DMS153 treated with DMSO at 0.1 percent for 48 hours (cell line): ENCODE data around the gene ACER2.
"Not testable (repeated sequence)": the region's sequence is repeated elsewhere in the genome, so short reads cannot be mapped to it uniquely, and the experiment has no call there.

Experiments
- DNase-seq: peaks from one replicate; lab custom pipeline; 2025; ENCODE audit not compliant: unreplicated experiment; lab: John Stamatoyannopoulos, UW

ACER2 gene

GRCh38 chr9:19408316-19408692 is 505 bp upstream of the ACER2 start:
- no peak for DNase-seq

DNA sequence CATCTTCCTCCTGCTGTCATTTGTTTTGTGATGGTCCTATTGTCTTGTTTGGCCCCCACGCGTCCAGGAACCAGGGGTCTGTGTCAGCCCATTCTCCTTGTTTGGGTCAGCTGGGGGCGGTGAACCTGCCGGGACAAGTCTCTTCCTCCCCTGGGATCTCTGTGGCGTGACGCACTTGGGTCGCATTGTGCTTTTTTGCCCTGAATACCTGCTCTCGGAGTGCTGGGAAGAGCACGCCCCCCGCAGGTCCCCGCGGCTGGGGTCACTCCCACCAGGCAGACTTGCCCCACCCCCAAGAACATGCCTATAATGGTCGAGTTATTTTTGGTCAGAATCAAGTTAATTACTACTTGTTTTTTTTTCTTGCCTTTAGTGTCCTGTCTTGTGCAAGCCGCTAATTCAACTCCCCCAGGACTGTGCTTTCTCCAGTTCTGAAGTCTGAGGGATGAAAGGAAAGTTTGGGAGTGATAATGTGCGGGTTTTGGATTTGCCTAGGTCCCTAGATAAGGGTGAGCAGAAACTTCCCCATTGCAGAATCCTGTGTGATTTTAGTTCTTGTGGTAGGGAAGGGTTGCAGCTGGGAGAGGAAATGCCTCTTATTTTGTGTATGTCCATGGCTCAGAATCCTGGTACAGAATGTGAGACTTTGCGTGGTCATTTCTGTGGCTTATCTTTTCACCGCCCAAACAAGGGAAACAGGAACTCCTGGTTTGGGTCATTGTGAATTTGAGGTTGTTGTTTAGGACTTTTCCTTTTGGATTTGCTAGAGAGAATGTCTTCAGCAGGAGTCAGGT is 789 bp downstream of the ACER2 start:
- no peak for DNase-seq

DNA sequence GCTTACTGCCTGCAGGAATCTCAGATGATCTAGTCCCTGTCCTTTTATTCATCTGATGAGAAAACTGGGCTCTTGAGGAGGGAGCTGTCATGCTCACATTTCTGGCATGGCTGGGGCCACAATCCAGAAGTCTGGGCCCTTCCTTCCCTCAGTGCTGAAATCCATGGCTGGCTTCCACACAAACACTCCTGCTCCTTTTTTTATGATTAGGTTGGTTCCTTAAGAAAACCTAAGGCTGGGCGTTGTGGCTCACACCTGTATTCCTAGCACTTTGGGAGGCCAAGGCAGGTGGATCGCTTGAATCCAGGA is 1.3 kb downstream of the ACER2 start:
- DNase-seq, result no peak

DNA sequence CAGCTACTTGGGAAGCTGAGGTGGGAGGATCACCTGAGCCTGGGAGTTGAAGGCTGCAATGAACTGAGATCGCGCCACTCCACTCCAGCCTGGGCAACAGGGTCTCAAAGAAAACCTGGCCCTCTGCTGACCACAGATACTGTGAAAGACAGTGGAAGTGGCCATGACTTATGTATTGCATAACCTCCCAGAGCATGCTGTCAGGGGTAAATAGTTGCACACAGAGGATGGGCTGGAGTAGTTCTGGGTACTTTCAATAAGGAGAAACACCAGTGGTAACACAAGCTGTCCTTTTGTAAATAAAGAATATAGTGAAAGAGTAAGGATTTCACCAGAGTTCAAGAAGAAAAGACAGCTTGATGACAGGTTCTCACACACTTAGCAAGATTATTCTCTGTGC is 1.8 kb downstream of the ACER2 start:
- DNase-seq, result no peak

- DNase-seq, result no peak
Measured at GRCh38 chr9:19411316-19411715, 2.5 kb downstream of the ACER2 start.

DNA sequence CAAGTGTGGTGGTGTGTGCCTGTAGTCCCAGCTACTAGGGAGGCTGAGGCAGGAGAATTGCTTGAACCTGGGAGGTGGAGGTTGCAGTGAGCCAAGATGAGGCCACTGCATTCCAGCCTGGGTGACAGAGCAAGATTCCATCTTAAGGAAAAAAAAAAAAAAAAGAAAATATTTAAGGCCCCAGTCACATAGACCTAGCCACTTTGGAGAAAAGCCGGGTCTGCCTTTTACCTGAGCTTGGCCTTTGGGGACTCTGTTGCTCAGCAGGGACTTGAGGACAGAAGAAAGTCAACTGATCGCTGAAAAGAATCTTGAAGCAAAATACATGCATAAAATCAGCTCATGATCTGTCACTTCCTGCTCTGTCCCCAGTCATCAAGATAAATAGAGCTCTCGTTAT is 4.6 kb downstream of the ACER2 start:
- DNase-seq, result not testable (repeated sequence)

- no peak for DNase-seq
Measured at GRCh38 chr9:19416143-19416542, 7.3 kb downstream of the ACER2 start.

DNA sequence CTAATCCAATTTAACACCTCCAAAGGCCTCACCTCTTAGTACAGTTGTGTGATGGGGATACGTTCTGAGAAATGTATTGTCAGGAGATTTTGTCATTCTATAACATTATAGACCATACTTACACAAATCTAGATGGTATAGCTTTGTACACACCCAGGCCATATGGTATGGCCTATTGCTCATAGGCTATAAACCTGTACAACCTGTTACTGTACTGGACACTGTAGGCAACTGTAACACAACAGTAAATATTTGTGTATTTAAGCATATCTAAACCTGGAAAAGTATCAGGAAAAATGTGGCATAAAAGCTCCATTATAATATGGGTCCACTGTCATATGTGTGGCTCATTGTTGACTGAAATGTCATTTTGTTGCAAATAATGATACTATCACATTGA is 12.1 kb downstream of the ACER2 start:
- no peak for DNase-seq

- DNase-seq, result no peak
Measured at GRCh38 chr9:19423163-19423562, 14.4 kb downstream of the ACER2 start.

GRCh38 chr9:19424176-19424779 is 15.5 kb downstream of the ACER2 start:
- no peak for DNase-seq

- DNase-seq, result no peak
Measured at GRCh38 chr9:19429595-19429994, 20.8 kb downstream of the ACER2 start.

GRCh38 chr9:19430201-19430760 is 21.5 kb downstream of the ACER2 start:
- DNase-seq, result no peak

DNA sequence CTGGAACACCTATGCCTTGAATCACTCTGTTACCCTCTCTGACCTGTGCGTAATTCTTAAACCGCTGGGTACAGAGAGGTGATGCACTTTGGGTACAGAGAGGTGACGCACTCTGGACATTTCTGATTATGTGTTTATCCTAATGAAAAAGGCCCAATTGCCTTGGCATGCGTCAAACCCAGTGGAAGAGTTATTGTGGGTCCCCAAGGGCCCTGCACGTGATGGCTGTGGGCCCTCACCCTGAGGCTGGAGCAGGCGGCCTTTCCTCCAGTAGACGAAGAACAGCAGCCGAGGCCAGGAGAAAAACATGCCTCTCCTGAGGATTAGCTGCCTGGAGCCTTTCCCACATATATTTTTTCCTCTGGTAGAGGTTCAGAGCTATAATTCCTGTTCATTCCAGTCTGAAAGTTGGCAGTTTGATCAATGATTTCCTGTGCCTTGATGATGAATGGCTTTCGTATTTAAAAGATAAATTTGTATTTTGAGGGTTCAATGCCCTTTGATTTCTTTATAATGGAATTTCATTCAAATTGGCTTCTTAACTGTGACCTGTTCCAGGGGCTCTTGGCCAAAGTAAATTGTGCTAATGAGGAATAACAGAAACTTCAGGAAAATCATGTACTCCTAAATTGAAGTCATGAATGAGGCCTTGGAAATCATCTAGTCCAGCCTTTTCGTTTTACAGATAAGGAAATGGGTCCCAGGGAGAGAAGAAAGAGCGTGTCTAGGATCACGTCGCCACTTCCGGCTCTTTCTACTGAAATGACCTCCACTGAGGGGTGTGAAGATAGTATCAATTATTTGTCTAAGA is 22.8 kb downstream of the ACER2 start:
- no peak for DNase-seq

DNA sequence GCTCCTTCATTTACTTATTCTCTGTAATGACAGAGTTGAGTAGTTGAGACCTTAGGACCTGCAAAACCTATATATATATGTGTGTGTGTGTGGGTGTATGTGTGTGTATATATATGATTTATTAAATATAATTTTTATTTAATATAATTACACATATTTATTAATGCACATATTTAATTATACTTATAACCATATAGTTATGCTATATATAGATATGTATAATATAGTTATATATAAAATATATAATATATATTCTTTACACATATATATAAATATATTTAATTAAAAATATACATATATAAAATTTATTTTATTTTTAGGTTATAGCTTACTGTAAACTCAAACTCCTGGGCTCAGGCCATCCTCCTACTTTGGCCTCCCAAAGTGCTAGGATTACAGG is 23.7 kb downstream of the ACER2 start:
- DNase-seq, result no peak

DNA sequence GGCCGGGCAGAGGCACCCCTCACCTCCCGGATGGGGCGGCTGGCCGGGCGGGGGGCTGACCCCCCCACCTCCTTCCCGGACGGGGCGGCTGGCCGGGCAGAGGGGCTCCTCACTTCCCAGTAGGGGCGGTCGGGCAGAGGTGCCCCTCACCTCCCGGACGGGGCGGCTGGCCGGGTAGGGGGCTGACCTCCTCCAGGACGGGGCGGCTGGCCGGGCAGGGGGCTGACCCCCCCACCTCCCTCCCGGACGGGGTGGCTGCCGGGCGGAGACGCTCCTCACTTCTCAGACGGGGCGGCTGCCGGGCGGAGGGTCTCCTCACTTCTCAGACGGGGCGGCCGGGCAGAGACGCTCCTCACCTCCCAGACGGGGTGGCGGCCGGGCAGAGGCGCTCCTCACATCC is 24.9 kb downstream of the ACER2 start:
- DNase-seq, result not testable (repeated sequence)

- DNase-seq, result no peak
Measured at GRCh38 chr9:19440376-19440775, 31.6 kb downstream of the ACER2 start.

DNA sequence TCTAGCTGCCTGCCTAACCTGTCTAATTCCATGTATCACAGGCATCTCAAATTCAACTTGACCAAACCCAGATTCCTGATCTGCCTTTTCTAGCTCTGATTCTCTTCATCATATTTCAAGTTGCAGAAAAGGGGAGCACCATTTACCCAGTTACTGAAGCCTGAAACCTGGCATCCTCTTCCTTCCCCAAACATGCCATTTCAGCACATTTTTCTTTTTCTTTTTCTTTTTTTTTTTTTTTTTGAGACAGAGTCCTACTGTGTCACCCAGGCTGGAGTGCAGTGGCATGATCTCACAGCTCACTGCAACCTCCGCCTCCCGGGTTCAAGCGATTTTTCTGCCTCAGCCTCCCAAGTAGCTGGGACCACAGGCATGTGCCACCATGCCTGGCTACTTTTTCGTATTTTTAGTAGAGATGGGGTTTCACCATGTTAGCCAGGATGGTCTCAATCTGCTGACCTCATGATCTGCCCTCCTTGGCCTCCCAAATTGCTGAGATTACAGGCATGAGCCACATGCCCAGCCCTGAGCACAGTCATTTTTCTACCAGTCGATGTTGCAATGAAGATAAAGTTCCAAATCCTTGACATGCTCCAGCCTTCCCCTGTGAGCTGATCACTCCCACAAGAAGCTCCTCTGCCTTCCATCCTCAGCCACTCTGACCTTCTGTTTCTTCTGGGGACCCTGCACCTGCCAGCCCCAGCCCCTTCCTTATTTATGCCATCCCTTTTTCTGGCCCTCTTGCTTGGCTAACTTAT is 32.2 kb downstream of the ACER2 start:
- no peak for DNase-seq

DNA sequence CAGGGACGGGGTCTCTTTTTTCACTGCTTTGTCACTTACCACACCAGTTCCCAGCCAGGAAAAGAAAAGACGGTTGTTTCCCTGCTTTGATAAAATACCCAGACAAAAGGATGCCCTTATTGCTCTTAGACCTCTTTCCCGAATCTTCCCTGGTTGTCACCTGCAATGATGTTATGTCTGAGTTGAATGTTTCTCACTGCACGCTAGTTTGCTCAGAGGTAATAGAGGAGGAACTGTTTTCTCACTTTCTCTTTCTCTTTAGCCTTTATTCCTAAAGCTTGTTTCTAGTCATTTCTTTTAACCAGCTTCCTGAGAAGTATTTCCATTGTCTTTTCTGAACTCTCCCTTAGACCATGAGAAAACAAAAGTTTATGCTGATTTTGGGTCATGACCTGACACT is 32.9 kb downstream of the ACER2 start:
- no peak for DNase-seq

- DNase-seq, result no peak
Measured at GRCh38 chr9:19442240-19442639, 33.4 kb downstream of the ACER2 start.

DNA sequence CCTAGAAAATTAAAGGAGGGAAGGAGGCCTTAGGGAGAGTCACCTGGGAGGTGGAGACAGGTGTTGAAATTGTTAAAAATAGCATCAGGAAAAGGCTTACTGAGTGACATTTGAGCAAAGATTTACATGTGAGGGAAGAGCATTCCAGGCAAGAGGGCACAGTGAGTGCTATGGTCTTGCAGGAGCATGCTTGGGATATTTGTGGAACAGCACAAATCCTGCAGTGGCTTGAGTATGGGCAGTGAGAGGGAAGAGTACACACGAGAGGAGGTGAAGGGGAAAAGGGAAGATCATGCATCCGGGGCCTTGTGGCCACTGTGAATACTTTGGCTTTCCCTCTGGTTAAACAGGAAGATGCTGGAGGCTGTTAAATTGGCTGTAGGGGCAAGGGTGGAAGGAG is 36.6 kb downstream of the ACER2 start:
- no peak for DNase-seq

DNA sequence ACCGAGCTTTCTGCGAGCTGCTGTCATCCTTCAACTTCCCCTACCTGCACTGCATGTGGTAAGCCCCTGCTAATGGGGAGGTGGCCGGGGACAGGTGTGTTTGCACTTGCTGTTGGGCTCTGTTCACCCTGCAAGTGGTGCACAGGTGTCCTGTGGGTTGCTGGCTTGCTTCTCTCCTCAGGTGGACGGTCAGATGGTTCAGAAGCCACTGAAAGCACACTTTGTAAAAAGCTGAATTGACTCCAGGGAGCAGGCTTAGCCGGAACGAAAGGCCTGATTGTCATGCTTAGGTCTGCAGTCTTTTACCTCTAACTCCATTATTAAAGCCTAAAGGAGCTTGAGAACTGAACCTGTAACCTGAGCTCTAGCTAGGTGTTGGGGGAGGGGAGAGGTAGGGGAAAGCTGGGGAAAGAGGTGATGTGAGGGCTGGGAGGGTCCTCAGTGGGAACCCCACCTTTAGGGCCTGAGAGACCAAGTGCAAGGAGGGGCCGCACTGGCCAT is 37.6 kb downstream of the ACER2 start:
- no peak for DNase-seq
